Amygdala (tissue), 56 donors: Measurements from ENCODE around the gene GSTP1.
"Not testable (repeated sequence)": the region's sequence is repeated elsewhere in the genome, so short reads cannot be mapped to it uniquely, and the experiment has no call there.

ENCODE experiments used
- DNase-seq, 56 donors: peaks; one replicate each; lab custom pipeline; 2025; lab: John Stamatoyannopoulos, UW

The GSTP1 gene

DNA sequence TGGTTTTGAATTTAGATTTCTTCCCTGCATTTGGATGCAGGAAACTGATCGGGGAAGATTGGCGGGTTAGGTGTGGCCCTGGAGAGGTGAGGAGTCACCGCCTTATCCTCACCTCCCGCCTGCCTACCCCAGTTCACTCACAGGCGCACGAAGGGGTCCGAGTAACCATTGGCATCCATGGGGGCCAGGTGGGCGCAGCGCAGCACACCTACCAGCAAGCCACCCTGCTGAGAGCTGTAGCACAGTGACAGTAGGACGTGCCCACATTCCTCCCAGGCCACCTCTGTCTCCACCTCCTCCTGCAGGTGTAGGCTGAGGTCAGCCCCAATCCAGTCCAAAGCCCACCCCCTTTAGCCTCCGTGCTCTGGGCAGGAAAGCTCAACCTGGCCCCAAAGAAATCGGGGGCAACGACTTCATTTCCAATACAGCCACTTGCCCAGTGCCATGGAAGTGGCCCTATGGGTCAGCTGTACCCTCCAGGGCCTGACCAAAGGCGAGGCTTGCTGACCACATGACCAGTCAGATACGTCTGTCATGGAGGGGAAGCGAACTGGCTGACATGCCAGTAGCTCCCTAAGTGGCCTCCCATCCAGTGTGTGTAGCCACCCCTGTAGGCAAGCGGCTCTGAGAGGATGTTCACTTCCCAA lies 29.8 kb downstream of the GSTP1 start:
- DNase-seq, result no peak

DNA sequence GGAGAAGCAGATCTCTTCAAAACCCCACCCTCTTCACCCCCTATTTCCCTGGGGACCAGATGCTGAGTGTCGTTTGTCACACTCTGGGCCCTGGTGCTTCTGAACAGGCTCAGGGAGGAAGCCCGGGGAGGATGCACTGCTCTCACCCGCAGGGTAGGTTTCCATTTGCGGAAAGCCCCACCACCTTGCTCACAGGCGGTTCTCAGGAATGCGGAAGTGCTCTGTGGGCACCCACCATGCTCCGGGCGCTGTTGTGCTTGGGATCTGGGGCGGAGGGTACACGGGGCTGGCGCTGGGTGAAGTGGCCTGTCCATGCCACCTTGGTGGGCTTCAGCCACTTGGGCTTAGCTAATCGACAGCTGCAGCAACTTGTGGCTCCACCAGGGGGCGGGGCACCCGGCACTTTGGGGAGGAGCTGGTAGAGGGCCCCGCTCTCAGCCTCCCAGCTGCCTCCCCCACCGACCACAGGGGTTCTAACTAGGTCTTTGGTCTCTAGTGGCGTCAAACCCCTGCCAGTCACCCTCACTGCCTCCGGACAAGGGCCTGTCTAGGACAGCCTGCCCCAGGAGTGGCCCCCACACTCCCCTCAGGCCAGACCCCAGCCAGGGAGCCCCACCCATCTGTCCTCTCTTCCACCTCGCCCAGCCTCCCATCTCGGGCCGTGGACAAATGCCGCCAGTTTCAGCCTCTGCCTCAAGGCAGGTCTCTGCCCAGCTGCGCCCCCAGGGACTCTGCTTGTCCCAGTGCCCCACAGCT lies 30.5 kb downstream of the GSTP1 start:
- DNase-seq, result peak in 10 of 56 donors; percentile 14 to 57 (median 34)

DNA sequence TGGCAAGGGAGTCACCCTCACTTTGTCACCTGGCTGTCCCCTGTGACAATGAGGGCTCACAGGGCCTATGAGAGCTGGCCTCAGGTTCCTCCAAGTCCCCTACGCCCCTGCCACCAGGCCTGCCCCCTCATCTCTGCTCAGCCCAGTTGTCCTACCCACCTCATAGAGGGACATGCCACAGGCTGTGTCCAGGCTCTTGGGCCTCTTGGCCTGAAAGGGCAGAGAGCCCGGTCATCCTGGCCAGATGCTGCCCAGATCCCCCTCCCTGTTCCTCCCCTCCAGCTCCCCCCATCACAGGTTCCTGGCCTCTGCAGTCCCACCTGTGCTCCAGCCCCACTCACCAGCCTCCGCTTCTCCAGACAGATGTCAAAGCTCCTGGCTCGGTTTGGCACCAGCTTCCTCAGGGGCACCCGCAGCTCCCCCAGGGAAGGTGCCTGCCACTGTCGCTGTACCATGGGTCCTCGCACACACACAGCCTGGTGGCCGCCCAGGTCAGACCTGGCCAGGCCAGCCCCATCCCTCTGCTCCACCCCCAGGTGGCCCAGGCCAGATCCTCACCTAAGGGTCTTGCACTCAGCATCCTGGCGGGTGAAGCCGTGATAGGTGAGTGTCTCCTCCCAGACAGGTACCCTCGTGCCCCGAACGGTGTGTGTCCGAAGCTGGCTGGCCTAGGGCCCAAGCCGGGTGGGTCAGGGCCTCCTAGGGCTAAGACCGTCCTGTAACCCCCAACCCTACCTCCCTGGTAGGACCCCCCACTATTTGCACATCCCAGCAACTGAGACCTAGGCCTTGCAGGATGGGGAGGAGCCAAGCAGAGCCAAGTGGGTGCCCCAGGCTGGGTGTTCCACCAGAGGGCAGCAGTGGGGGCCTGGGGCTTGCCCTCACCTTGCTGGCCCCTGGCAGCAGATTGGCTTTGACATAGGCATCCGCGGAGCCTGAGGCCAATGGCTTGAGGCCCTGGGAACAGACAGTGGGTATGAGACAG lies 31.4 kb downstream of the GSTP1 start:
- no peak for DNase-seq

GRCh38 chr11:67615728-67616430 lies 32.3 kb downstream of the GSTP1 start:
- DNase-seq, result no peak

- DNase-seq, result peak in 1 of 56 donors; percentile 15
These were observed 33.0 kb downstream of the GSTP1 start for GRCh38 chr11:67616431-67617242.

DNA sequence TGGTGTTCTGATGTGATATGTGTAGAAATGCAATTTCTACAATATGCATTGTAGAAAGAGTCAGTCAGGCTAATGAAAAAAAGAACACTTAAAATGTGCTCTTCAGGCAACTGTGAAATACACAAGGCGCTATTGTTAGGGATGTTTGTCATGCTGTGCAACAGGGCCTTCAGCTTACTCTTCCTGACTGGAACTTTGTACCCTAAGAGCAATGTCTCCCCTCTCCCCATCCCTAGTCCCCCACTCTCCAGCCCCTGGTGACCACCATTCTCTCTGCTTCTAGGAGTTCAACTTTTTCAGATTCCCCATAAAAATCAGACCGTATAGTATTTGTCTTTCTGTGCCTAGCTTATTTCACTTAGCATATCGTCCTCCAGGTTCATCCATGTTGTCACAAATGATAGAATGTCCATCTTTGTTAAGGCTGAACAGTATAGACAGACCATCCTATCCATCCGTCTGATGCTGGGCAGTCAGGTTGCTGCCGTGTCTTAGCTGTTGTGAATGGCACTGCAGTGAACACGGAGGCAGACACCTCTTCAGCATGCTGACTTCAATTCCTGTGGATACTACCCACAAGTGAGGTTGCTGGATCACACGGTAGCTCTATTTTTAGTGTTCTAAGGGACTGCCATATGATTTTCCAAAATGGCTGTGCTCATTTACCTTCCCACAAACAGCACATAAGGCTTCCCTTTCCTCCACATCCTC lies 33.8 kb downstream of the GSTP1 start:
- no peak for DNase-seq

GRCh38 chr11:67618901-67619659 lies 35.5 kb downstream of the GSTP1 start:
- DNase-seq, result peak in 1 of 56 donors; percentile 16

DNA sequence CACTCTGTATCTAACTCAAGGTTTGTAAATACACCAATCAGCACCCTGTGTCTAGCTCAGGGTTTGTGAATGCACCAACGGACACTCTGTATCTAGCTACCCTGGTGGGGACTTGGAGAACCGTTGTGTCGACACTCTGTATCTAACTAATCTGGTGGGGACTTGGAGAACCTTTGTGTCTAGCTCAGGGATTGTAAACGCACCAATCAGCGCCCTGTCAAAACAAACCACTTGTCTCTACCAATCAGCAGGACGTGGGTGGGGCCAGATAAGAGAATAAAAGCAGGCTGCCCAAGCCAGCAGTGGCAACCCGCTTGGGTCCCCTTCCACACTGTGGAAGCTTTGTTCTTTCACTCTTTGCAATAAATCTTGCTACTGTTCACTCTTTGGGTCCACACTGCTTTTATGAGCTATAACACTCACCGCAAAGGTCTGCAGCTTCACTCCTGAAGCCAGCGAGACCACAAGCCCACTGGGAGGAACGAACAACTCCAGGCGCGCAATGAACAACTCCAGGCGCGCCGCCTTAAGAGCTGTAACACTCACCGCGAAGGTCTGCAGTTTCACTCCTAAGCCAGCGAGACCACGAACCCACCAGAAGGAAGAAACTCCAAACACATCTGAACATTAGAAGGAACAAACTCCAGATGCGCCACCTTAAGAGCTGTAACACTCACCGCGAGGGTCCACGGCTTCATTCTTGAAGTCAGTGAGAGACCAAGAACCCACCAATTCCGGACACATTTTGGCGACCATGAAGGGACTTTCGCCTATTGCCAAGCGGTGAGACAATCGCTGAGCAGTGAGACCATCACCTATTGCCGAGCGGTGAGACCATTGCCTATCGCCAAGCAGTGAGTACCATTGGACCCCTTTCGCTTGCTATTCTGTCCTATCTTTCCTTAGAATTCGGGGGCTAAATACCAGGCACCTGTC lies 36.3 kb downstream of the GSTP1 start:
- DNase-seq, result not testable (repeated sequence)

- DNase-seq, result not testable (repeated sequence)
These were observed 37.0 kb downstream of the GSTP1 start for GRCh38 chr11:67620621-67621020.

- not testable (repeated sequence) for DNase-seq
These were observed 38.3 kb downstream of the GSTP1 start for GRCh38 chr11:67621928-67622327.

DNA sequence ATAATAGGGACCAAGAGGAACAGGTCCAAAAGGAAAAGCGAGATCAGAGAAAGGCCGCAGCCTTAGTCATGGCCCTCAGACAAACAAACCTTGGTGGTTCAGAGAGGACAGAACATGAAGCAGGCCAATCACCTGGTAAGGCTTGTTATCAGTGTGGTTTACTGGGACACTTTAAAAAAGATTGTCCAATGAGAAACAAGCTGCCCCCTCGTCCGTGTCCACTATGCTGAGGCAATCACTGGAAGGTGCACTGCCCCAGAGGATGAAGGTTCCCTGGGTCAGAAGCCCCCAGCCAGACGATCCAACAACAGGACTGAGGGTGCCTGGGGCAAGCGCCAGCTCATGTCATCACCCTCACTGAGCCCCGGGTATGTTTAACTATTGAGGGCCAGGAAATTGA lies 39.3 kb downstream of the GSTP1 start:
- DNase-seq, result not testable (repeated sequence)

DNA sequence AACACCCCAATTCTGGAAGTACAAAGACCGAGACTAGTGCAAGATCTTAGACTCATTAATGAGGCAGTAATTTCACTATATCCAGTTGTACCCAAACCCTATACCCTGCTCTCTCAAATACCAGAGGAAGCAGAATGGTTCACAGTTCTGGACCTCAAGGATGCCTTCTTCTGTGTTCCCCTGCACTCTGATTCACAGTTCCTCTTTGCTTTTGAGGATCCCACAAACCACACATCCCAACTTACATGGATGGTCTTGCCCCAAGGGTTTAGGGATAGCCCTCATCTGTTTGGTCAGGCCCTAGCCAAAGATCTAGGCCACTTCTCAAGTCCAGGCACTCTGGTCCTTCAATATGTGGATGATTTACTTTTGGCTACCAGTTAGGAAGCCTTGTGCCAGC lies 40.2 kb downstream of the GSTP1 start:
- DNase-seq, result not testable (repeated sequence)

DNA sequence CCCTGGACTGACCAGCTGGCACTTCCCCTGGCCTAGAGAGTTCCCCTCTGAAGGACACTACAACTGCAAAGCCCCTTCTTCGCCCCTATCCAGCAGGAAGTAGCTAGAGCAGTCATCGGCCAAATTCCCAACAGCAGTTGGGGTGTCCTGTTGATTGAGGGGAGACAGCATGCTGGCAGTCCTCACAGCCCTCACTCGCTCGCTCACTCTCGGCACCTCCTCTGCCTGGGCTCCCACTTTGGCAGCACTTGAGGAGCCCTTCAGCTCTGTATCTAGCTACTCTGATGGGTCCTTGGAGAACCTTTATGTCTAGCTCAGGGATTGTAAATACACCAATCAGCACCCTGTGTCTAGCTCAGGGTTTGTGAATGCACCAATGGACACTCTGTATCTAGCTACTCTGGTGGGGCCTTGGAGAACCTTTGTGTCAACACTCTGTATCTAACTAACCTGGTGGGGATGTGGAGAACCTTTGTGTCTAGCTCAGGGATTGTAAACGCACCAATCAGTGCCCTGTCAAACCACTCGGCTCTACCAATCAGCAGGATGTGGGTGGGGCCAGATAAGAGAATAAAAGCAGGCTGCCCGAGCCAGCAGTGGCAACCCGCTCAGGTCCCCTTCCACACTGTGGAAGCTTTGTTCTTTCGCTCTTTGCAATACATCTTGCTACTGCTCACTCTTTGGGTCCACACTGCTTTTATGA lies 42.7 kb downstream of the GSTP1 start:
- not testable (repeated sequence) for DNase-seq

GRCh38 chr11:67626970-67627369 lies 43.4 kb downstream of the GSTP1 start:
- no peak for DNase-seq

GRCh38 chr11:67627441-67627811 lies 43.8 kb downstream of the GSTP1 start:
- no peak for DNase-seq
